DOHH2 (cell line): ENCODE data around the gene RAB6B.

Source experiments
- H3F3A ChIP-seq: fragments of 200-600 bp; sonication (generic), shearing (Covaris generic); 2 replicates; pipeline ENCODE4 v1.6.0; 2016; ENCODE audit warnings: antibody characterized with exemption, mild to moderate bottlenecking; ENCODE audit not compliant: control insufficient read depth, insufficient read depth
- H3K27ac ChIP-seq: fragments of 200-600 bp; sonication (generic); 2 replicates; pipeline ENCODE4 v1.5.1; 2014; ENCODE audit warnings: low read depth, mild to moderate bottlenecking, low read length, moderate library complexity
- H3K27me3 ChIP-seq: fragments of 200-600 bp; sonication (generic); 2 replicates; pipeline ENCODE4 v1.6.1; 2014; ENCODE audit warnings: mild to moderate bottlenecking, low read length, mixed read lengths; ENCODE audit not compliant: control insufficient read depth
- H3K36me3 ChIP-seq: fragments of 200-600 bp; sonication (generic); 2 replicates; pipeline ENCODE4 v1.6.1; 2014; ENCODE audit warnings: mild to moderate bottlenecking, low read length, moderate library complexity, mixed read lengths; ENCODE audit not compliant: control insufficient read depth
- H3K4me1 ChIP-seq: fragments of 200-600 bp; sonication (generic); 2 replicates; pipeline ENCODE4 v1.6.1; 2014; ENCODE audit warnings: mild to moderate bottlenecking, low read length, mixed read lengths; ENCODE audit not compliant: control insufficient read depth
- H3K4me2 ChIP-seq: fragments of 200-600 bp; sonication (generic); 2 replicates; pipeline ENCODE4 v1.6.0; 2014; ENCODE audit warnings: mild to moderate bottlenecking, low read length, moderate library complexity
- H3K4me3 ChIP-seq: fragments of 200-600 bp; sonication (generic); 2 replicates; pipeline ENCODE4 v1.5.1; 2014; ENCODE audit warnings: mild to moderate bottlenecking, low read length, mixed read lengths
- H3K79me2 ChIP-seq: fragments of 200-600 bp; sonication (generic); 2 replicates; pipeline ENCODE4 v1.6.1; 2014; ENCODE audit warnings: mild to moderate bottlenecking, low read length, mixed read lengths; ENCODE audit not compliant: control insufficient read depth
- H3K9me2 ChIP-seq: fragments of 200-600 bp; sonication (generic); replicated peaks from 2 replicates; pipeline ENCODE4 v1.6.1; 2014; ENCODE audit warnings: mild to moderate bottlenecking, low read length, mixed read lengths; ENCODE audit not compliant: control insufficient read depth
- H3K9me3 ChIP-seq: fragments of 200-600 bp; sonication (generic); 2 replicates; pipeline ENCODE4 v1.6.1; 2014; ENCODE audit warnings: antibody characterized with exemption, low read length, mixed read lengths; ENCODE audit not compliant: control insufficient read depth, insufficient read depth
- H4K20me1 ChIP-seq: fragments of 200-600 bp; sonication (generic); 2 replicates; pipeline ENCODE4 v1.6.0; 2014; ENCODE audit warnings: low read depth, mild to moderate bottlenecking, antibody characterized with exemption, low read length, moderate library complexity; ENCODE audit not compliant: control insufficient read depth, insufficient read depth
- CTCF ChIP-seq: fragments of 200-600 bp; sonication (generic); IDR thresholded peaks from one replicate; pipeline ENCODE4 v1.5.1; 2014; ENCODE audit warnings: antibody characterized with exemption, mild to moderate bottlenecking, low read depth, low read length; ENCODE audit not compliant: poor library complexity, severe bottlenecking
- EZH2phosphoT487 ChIP-seq: fragments of 200-600 bp; sonication (generic); IDR thresholded peaks from 2 replicates; pipeline ENCODE4 v1.6.1; 2017; ENCODE audit warnings: borderline replicate concordance, mild to moderate bottlenecking, antibody characterized with exemption, low read length, moderate library complexity, mixed read lengths

RAB6B gene

GRCh38 chr3:133853925-133854227, 41.8 kb downstream of the RAB6B start:
- Histone ChIP-seq H3K9me3 (no peaks in the 10 kb centered on the region), H3K27ac (no peak overlapping the region), H3K27me3 (peaks cover 6% of the 10 kb centered on the region; the same call in 1 of the 2 replicates), H3K4me1 (peaks cover 25% of the 10 kb centered on the region), H3K4me2 (no peak overlapping the region), H3K4me3 (no peak overlapping the region), H3K79me2 (no peaks in the 10 kb centered on the region), H3F3A (no peaks in the 10 kb centered on the region), H3K9me2 (no peaks in the 10 kb centered on the region), H3K36me3 (no peaks in the 10 kb centered on the region), H4K20me1 (no peaks in the 10 kb centered on the region)
- TF ChIP-seq EZH2phosphoT487: no peak
- no peak for TF ChIP-seq CTCF

GRCh38 chr3:133853063-133853924, 42.4 kb downstream of the RAB6B start:
- no peak overlapping the region for H3K27ac ChIP-seq
- H3K9me3 ChIP-seq: no peaks in the 10 kb centered on the region
- H3K27me3 ChIP-seq: peaks cover 6% of the 10 kb centered on the region; the same call in 1 of the 2 replicates
- TF ChIP-seq EZH2phosphoT487 (no peak), CTCF (no peak)
- H3K4me1 ChIP-seq: peaks cover 25% of the 10 kb centered on the region
- no peak overlapping the region for H3K4me3 ChIP-seq
- H3K36me3 ChIP-seq: no peaks in the 10 kb centered on the region
- H3F3A ChIP-seq: no peaks in the 10 kb centered on the region
- H3K4me2 ChIP-seq: no peak overlapping the region
- H4K20me1 ChIP-seq: no peaks in the 10 kb centered on the region
- no peaks in the 10 kb centered on the region for H3K79me2 ChIP-seq
- H3K9me2 ChIP-seq: no peaks in the 10 kb centered on the region

GRCh38 chr3:133851931-133852330, 43.8 kb downstream of the RAB6B start:
- Histone ChIP-seq H3K4me3 (no peak overlapping the region), H3K9me3 (no peaks in the 10 kb centered on the region), H3K79me2 (no peaks in the 10 kb centered on the region), H3K27me3 (peaks cover 10% of the 10 kb centered on the region; the same call in 1 of the 2 replicates), H3F3A (no peaks in the 10 kb centered on the region), H3K36me3 (no peaks in the 10 kb centered on the region), H3K9me2 (no peaks in the 10 kb centered on the region), H3K27ac (no peak overlapping the region), H3K4me1 (peaks cover 22% of the 10 kb centered on the region), H4K20me1 (no peaks in the 10 kb centered on the region), H3K4me2 (no peak overlapping the region)
- no peak for TF ChIP-seq CTCF
- no peak for TF ChIP-seq EZH2phosphoT487
